ENCODE measurements around the gene NFIA. TPM values are rescaled to one million over a fixed set of nuclear protein-coding genes. Genes with fewer than 3 reads are reported as not detected.

The NFIA gene
- total and polyA plus RNA-seq, 10 of the 15 experiments (the other 5 are each of a cell fraction or from before 2014, with no cell fraction given): 0.10 to 0.16 TPM; not detected in 8

GRCh38 chr1:61173118-61173517 lies 90.8 kb downstream of the NFIA start:
- SMC1A ChIA-PET (ENCODE audit: uncharacterized antibody, unreplicated experiment): no interaction called here
- no peak for ATAC-seq
- TF ChIP-seq ZBTB40 (IDR thresholded peaks at IDR 0.05; ENCODE audit: borderline replicate concordance) (no peak), HDAC6 (IDR thresholded peaks at IDR 0.05; ENCODE audit: unreplicated experiment) (no peak), ZNF592 (IDR thresholded peaks at IDR 0.05) (no peak), ZBED1 (IDR thresholded peaks at IDR 0.05; ENCODE audit: borderline replicate concordance) (no peak), ZSCAN29 (IDR thresholded peaks at IDR 0.05) (no peak), SRF (IDR thresholded peaks at IDR 0.05; ENCODE audit: low read depth in 2 of 2, low read length in 2 of 2) (no peak), SUPT20H (IDR thresholded peaks at IDR 0.05; ENCODE audit: borderline replicate concordance, control insufficient read depth, low read depth, low read length) (no peak)
- H4K20me1 ChIP-seq (ENCODE audit: control insufficient read depth, insufficient read depth): no peaks in the 10 kb centered on the region
- no peak overlapping the region for H2AFZ ChIP-seq (ENCODE audit: control insufficient read depth, low read depth, low read length)
- no peaks in the 10 kb centered on the region for H3K36me3 ChIP-seq (ENCODE audit: control insufficient read depth in 2 of 2, insufficient read depth in 2 of 2, low read length in 1 of 2)
- H3K4me1 ChIP-seq (ENCODE audit: control insufficient read depth, insufficient read depth, low read length): no peaks in the 10 kb centered on the region; the same call in 1 of the 2 replicates
- no peak overlapping the region for H3K4me2 ChIP-seq (ENCODE audit: control insufficient read depth, insufficient read depth)
- H3K4me3 ChIP-seq: no peak overlapping the region
- no TSS peak for BruUV-seq (replicated peaks)
- H3K9me3 ChIP-seq (replicated peaks; ENCODE audit: control insufficient read depth, insufficient read depth, low read length): no peaks in the 10 kb centered on the region
- in situ Hi-C loops (cut with MboI): no loop called here
- CTCF ChIA-PET: no interaction called here
- no peak for FAIRE-seq
- no peak overlapping the region for H3K9ac ChIP-seq (ENCODE audit: control insufficient read depth, insufficient read depth, low read length)
- WGBS (ENCODE audit: insufficient coverage, insufficient replicate concordance, low lambda C conversion rate, missing lambda C conversion rate): 38% methylated on average over 6 of the region's 6 CpGs
- no peaks in the 10 kb centered on the region for H3K79me2 ChIP-seq (ENCODE audit: control insufficient read depth, insufficient read depth, low read length)
- H3K27me3 ChIP-seq (replicated peaks in 1 of 2; ENCODE audit: control insufficient read depth in 2 of 2, insufficient read depth in 2 of 2, low read length in 1 of 2): no peaks in the 10 kb centered on the region
- POLR2A ChIA-PET: no interaction called here
- no peak overlapping the region for H3K27ac ChIP-seq (ENCODE audit: control insufficient read depth, insufficient read depth)
- RAD21 ChIA-PET (ENCODE audit: unreplicated experiment): no interaction called here
- intact Hi-C loops (cut with micrococcal nuclease; ENCODE audit: unreplicated experiment): no loop called here
- DNase-seq (ENCODE audit: low read depth, low spot score): no peak

All from GM12878 (cell line).